Stimulated activated CD4-positive, alpha-beta T cell treated with anti-CD3 and anti-CD28 coated beads, Interleukin-15, amount 100 ng/mL, for 1 hour (primary cell): Measurements from ENCODE around the gene TOX3.

Experiments
- DNase-seq, 2 donors: peaks; one replicate each; pipeline ENCODE4 v3.0.0-alpha.2; 2020; ENCODE audit warnings: low read depth in 1 of 2, low spot score in 1 of 2

TOX3 gene

GRCh38 chr16:52494145-52494544 lies 52.8 kb downstream of the TOX3 start:
- no peak for DNase-seq

- DNase-seq = no peak
Measured at GRCh38 chr16:52492789-52493357, 54.1 kb downstream of the TOX3 start.

- DNase-seq = no peak
Measured at GRCh38 chr16:52491216-52491615, 55.7 kb downstream of the TOX3 start.

GRCh38 chr16:52489894-52490293 lies 57.0 kb downstream of the TOX3 start:
- DNase-seq = no peak

- DNase-seq = no peak
Measured at GRCh38 chr16:52488837-52489289, 58.1 kb downstream of the TOX3 start.

GRCh38 chr16:52487849-52488457 lies 59.0 kb downstream of the TOX3 start:
- DNase-seq = no peak

- no peak for DNase-seq
Measured at GRCh38 chr16:52480237-52480636, 66.7 kb downstream of the TOX3 start.

GRCh38 chr16:52476111-52476510 lies 70.8 kb downstream of the TOX3 start:
- no peak for DNase-seq

GRCh38 chr16:52474679-52475078 lies 72.3 kb downstream of the TOX3 start:
- no peak for DNase-seq

- DNase-seq = no peak
Measured at GRCh38 chr16:52473096-52473495, 73.8 kb downstream of the TOX3 start.

GRCh38 chr16:52471650-52472370 lies 75.1 kb downstream of the TOX3 start:
- DNase-seq = no peak

- no peak for DNase-seq
Measured at GRCh38 chr16:52470585-52470984, 76.4 kb downstream of the TOX3 start.

GRCh38 chr16:52469775-52470174 lies 77.2 kb downstream of the TOX3 start:
- DNase-seq = no peak

- no peak for DNase-seq
Measured at GRCh38 chr16:52469091-52469490, 77.9 kb downstream of the TOX3 start.

GRCh38 chr16:52467753-52468152 lies 79.2 kb downstream of the TOX3 start:
- no peak for DNase-seq

- no peak for DNase-seq
Measured at GRCh38 chr16:52466994-52467393, 79.9 kb downstream of the TOX3 start.

- DNase-seq = no peak
Measured at GRCh38 chr16:52465711-52466267, 81.2 kb downstream of the TOX3 start.

- no peak for DNase-seq
Measured at GRCh38 chr16:52463904-52464303, 83.0 kb downstream of the TOX3 start.

- no peak for DNase-seq
Measured at GRCh38 chr16:52462816-52463215, 84.1 kb downstream of the TOX3 start.

- no peak for DNase-seq
Measured at GRCh38 chr16:52460639-52461178, 86.2 kb downstream of the TOX3 start.

- DNase-seq = no peak
Measured at GRCh38 chr16:52456368-52456767, 90.6 kb downstream of the TOX3 start.
